GM19099 (cell line): ENCODE measurements around the gene SAMD3.

Source experiments
- POLR2A ChIP-seq: IDR thresholded peaks from 3 replicates; pipeline ENCODE4 v1.6.1; 2011; ENCODE audit warnings: low read depth; ENCODE audit not compliant: insufficient read length; ENCODE audit errors: extremely low read depth

Gene SAMD3

DNA sequence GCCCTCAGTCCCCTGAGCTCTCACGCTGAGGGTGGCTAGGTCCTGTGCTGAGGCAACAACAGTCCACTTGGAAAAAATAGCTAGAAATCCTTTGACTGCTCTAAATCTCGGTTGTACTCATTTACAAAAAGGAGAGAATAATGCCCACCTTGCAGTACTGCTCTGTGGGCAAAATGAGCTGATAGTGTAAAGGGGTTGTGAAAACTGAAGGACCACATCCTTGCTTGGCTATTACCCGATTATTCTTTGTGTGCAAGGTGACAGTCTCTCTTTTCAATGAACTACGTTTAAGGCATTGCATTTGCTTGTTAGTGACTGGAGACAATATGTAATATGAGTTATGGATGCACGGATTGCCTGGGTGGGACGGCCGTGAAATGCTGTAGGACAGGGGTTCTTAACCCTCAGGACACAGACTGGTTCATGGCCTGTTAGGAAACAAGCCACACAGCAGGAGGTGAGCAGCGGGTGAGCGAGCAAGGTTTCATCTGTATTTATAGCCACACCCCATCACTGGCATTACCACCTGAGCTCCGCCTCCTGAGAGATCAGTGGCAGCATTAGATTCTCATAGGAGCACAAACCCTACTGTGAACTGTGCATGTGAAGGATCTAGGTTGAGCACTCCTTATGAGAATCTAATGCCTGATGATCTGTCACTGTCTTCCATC is 14.6 kb downstream of the SAMD3 start:
- TF ChIP-seq POLR2A = no peak

DNA sequence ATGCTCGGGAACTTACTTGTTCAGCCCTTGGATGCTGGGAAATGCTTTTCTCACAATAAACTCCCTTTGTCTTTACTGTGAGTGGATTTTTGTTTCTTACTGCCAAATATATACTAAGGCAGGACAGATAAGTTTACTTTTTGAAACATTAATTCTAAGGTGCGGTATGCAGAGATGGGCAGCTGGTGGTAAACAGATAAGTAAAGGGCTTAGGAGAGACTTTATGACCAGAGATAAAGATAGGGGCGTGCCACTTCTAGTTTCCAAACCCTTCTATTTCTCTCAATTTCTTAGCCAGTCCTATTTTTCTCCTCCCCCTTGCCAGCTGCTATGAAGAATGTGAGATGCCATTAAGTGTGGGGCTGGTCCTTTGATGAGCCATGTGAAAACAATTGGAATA is 16.3 kb downstream of the SAMD3 start:
- TF ChIP-seq POLR2A = no peak

GRCh38 chr6:130204322-130204721 is 18.4 kb downstream of the SAMD3 start:
- TF ChIP-seq POLR2A = no peak

DNA sequence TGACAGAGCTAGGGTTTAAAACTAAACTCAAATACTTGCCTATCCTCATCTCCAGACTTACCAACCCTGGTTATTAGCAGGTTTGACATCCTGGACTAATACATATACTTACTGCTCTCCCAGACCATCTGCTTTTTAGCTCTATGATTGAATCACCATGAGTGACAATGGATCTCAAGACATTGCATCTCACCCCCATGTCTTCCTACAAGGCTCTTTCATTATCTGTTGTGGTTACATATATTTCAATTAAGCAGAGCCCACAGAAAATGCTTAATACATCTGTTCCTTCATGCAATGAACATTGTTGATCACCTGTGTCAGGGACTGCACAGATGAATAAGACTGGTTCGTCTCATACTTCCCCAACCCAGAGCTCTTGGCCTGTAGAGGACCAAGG is 19.4 kb downstream of the SAMD3 start:
- TF ChIP-seq POLR2A = no peak

- no peak for TF ChIP-seq POLR2A
Measured at GRCh38 chr6:130202782-130203181, 20.0 kb downstream of the SAMD3 start.

DNA sequence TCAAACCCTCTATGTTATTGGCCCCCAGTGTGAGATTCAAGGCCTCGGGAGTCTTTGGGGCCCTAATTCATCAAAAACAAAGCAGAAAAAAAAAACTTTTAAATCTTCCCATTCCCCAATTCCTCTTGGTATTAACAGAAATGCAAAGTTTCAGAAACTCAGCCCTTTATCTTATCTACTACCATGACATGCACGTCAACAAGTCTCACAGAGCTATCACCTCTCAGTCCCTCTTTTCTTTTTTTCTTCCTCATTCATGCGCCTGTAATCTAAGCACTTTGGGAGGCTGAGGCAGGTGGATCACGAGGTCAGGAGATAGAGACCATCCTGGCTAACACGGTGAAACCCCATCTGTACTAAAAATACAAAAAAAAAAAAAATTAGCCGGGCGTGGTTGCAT is 22.7 kb downstream of the SAMD3 start:
- no peak for TF ChIP-seq POLR2A

GRCh38 chr6:130198483-130199035 is 24.2 kb downstream of the SAMD3 start:
- TF ChIP-seq POLR2A = no peak

DNA sequence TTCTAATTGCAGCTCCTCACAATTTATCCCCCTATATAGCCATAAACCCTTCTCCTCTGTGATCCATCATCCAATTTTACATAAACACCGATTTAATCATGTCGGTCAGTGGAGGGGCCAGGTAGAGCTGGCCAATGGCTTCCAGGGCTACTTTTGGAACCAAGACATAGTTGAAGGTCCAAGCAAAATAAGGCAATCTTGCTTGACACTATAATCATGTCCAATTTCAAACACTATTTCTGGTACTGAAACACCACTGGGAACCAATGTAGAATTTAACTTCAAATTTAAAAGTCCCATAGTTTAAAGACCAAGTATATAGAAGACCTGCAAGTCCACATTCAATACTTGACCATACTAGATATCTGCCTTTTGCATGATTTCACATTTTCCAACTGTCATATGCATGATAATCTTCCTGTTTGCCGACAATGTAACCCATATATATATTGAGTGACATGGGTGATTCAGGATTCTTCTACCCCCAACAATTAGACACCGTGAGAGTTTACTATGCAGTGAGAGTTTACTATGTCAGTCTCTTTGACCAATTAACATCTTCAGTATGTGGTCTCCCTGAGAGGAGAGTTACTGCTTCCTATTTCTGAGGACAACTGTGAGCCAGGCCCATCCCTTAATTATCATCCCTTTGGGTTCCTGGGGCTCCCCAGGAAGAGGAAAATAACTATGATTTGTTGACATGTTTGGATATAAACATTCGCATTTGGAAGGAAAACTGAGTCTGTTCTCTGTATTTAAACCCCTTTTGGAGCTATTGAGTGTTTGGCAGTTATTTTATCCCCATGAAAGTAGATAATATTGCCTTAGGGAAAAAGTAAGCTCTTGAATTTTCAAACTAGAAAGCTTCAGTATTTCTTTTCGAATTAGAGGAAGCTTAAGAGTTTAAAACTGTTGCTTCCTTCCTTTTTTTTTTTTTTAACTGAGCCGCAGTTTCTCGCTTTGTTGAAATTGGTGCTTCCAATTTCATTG is 31.8 kb downstream of the SAMD3 start:
- TF ChIP-seq POLR2A = no peak

- no peak for TF ChIP-seq POLR2A
Measured at GRCh38 chr6:130189531-130190397, 33.0 kb downstream of the SAMD3 start.

DNA sequence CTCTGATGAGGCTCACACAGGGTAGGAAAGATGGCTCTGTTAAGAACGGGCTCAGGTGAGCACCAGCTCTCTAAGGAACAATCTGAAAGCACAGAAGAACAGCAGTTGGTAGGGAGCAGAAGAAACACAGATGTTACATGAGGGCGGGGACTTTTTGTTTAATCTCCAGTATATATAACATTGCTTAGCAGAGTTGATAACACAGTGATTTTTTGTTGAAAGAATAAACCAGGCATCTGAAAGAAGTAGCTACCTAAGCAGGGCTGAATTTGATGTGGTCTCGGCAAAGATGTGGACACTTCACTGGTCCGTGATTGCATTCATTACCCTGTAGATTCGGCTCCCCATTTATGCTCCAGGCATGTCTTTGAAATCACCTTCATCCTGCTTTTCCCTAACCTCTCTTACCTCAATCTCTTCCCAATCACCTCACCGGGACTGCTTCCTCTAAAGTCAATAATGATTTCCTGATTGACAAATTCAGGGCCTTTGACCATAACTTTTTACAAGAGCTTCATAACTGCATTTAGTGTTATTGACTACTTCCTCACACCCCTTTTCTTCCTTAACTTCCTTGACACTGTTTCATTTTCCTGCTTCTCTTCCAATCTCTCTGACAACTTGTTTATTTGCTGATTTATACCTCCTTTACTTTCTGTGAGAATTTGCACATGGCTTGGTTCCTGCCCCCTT is 34.4 kb downstream of the SAMD3 start:
- TF ChIP-seq POLR2A = no peak

GRCh38 chr6:130187335-130188206 is 35.2 kb downstream of the SAMD3 start:
- no peak for TF ChIP-seq POLR2A

DNA sequence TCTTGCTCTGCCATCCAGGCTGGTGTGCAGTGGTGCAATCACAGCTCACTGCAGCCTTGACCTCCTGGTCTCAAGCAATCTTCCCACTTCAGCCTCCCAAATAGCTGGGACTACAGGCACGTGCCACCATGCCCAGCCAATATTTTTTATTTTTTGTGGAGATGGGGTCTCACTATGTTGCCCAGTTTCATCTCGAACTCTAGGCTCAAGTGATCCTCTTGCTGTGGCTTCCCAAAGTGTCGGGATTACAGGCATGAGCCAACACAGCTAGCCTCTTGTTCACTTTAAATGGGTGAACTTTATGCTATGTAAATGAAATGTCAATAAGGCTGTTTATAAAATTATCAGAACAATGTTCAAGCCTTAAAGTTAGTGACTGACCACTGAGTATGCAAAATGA is 37.1 kb downstream of the SAMD3 start:
- TF ChIP-seq POLR2A = no peak

- TF ChIP-seq POLR2A = no peak
Measured at GRCh38 chr6:130183271-130184222, 39.2 kb downstream of the SAMD3 start.

DNA sequence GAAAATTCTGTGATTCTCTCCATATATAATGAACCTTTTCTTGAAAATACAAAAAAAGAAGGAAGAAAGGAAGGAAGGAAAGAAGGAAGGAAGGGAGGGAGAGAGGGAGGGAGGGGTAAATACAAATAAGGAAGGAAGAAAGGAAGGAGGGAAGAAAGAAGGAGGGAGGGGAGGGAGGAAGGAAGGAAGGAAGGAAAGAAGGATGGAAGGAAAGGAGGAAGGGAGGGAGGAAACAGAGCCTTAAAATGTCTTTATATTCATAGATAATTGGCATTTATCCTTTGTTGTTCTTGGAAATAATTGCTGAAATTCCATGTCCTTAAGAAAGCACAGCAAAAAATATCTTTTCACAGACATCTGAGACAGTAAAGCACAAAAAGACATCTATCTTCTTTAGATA is 40.3 kb downstream of the SAMD3 start:
- TF ChIP-seq POLR2A = no peak
